ENCODE data around the gene F12. TPM values are rescaled to one million over a fixed set of nuclear protein-coding genes. Genes with fewer than 3 reads are reported as not detected.
"Not testable (repeated sequence)": the region's sequence is repeated elsewhere in the genome, so short reads cannot be mapped to it uniquely, and the experiment has no call there.

F12 gene
- total RNA-seq, 1 donor from 2014 or later, result 1.4 TPM

- peaks cover 2% of the 10 kb centered on the region for H3K27me3 Mint-ChIP-seq (ENCODE audit: unreplicated experiment)
- DNase-seq (ENCODE audit: low spot score), result no peak
- peaks cover 19% of the 10 kb centered on the region for H3K4me1 Mint-ChIP-seq (ENCODE audit: unreplicated experiment)
- no peak for TF ChIP-seq CTCF (IDR thresholded peaks at IDR 0.05; ENCODE audit: unreplicated experiment)
- no peaks in the 10 kb centered on the region for H3K9me3 Mint-ChIP-seq (ENCODE audit: unreplicated experiment)
- H3K4me3 Mint-ChIP-seq (ENCODE audit: unreplicated experiment), result no peak overlapping the region
- H3K27ac Mint-ChIP-seq (ENCODE audit: unreplicated experiment), result no peak overlapping the region
- no peaks in the 10 kb centered on the region for H3K36me3 Mint-ChIP-seq (ENCODE audit: low read depth, unreplicated experiment)
Measured at GRCh38 chr5:177377851-177378776, 31.2 kb downstream of the F12 start.

- H3K4me3 Mint-ChIP-seq (ENCODE audit: unreplicated experiment), result no peak overlapping the region
- H3K27ac Mint-ChIP-seq (ENCODE audit: unreplicated experiment), result no peak overlapping the region
- DNase-seq (ENCODE audit: low spot score), result no peak
- peaks cover 25% of the 10 kb centered on the region for H3K4me1 Mint-ChIP-seq (ENCODE audit: unreplicated experiment)
- H3K9me3 Mint-ChIP-seq (ENCODE audit: unreplicated experiment), result no peaks in the 10 kb centered on the region
- TF ChIP-seq CTCF (IDR thresholded peaks at IDR 0.05; ENCODE audit: unreplicated experiment), result no peak
- no peaks in the 10 kb centered on the region for H3K36me3 Mint-ChIP-seq (ENCODE audit: low read depth, unreplicated experiment)
- H3K27me3 Mint-ChIP-seq (ENCODE audit: unreplicated experiment), result peaks cover 4% of the 10 kb centered on the region
Measured at GRCh38 chr5:177376107-177376506, 33.3 kb downstream of the F12 start.

DNA sequence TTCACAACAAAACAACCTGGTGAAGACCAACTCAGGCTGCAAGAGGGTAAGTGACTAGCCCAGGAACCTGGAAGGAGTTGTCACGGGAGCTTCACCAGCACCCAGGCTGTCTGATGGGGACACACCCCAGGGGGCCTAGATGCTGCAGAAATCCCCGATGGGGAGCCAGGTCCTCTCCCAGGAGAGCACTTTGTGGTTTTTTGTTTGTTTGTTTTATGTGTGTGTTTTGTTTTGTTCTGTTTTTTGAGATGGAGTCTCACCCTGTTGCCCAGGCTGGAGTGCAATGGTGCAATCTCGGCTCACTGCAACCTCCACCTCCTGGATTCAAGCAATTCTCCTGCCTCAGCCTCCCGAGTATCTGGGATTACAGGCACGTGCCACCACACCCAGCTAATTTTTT lies 33.8 kb downstream of the F12 start:
- not testable (repeated sequence) for H3K9me3 Mint-ChIP-seq (ENCODE audit: unreplicated experiment); DNase-seq (ENCODE audit: low spot score); H3K27ac Mint-ChIP-seq (ENCODE audit: unreplicated experiment); H3K27me3 Mint-ChIP-seq (ENCODE audit: unreplicated experiment); H3K4me3 Mint-ChIP-seq (ENCODE audit: unreplicated experiment); H3K36me3 Mint-ChIP-seq (ENCODE audit: low read depth, unreplicated experiment)
- H3K4me1 Mint-ChIP-seq (ENCODE audit: unreplicated experiment), result peaks cover 24% of the 10 kb centered on the region

- no peak for TF ChIP-seq CTCF (IDR thresholded peaks at IDR 0.05; ENCODE audit: unreplicated experiment)
- no peaks in the 10 kb centered on the region for H3K36me3 Mint-ChIP-seq (ENCODE audit: low read depth, unreplicated experiment)
- peaks cover 4% of the 10 kb centered on the region for H3K27me3 Mint-ChIP-seq (ENCODE audit: unreplicated experiment)
- no peaks in the 10 kb centered on the region for H3K9me3 Mint-ChIP-seq (ENCODE audit: unreplicated experiment)
- no peak for DNase-seq (ENCODE audit: low spot score)
- peaks cover 21% of the 10 kb centered on the region for H3K4me1 Mint-ChIP-seq (ENCODE audit: unreplicated experiment)
- H3K27ac Mint-ChIP-seq (ENCODE audit: unreplicated experiment), result peak overlapping the region; percentile 16
- no peak overlapping the region for H3K4me3 Mint-ChIP-seq (ENCODE audit: unreplicated experiment)
Measured at GRCh38 chr5:177374211-177374610, 35.2 kb downstream of the F12 start.

GRCh38 chr5:177373806-177374205 lies 35.6 kb downstream of the F12 start:
- no peak for DNase-seq (ENCODE audit: low spot score)
- peaks cover 4% of the 10 kb centered on the region for H3K36me3 Mint-ChIP-seq (ENCODE audit: low read depth, unreplicated experiment)
- no peak overlapping the region for H3K27ac Mint-ChIP-seq (ENCODE audit: unreplicated experiment)
- H3K27me3 Mint-ChIP-seq (ENCODE audit: unreplicated experiment), result peaks cover 5% of the 10 kb centered on the region
- peaks cover 21% of the 10 kb centered on the region for H3K4me1 Mint-ChIP-seq (ENCODE audit: unreplicated experiment)
- no peak for TF ChIP-seq CTCF (IDR thresholded peaks at IDR 0.05; ENCODE audit: unreplicated experiment)
- H3K4me3 Mint-ChIP-seq (ENCODE audit: unreplicated experiment), result no peak overlapping the region
- no peaks in the 10 kb centered on the region for H3K9me3 Mint-ChIP-seq (ENCODE audit: unreplicated experiment)
